ENCODE measurements around the gene INHBE. TPM values are rescaled to one million over a fixed set of nuclear protein-coding genes. Genes with fewer than 3 reads are reported as not detected.

Gene INHBE
- total and polyA plus RNA-seq, 4 donors, result 17.6 to 181 (median 110) TPM

- H3K27ac ChIP-seq (ENCODE audit: low read depth in 1 of 2, low read length in 2 of 2), result no peak overlapping the region
- no peak overlapping the region for H3K9ac ChIP-seq (ENCODE audit: low read depth in 1 of 2, low read length in 2 of 2)
- no peak for TF ChIP-seq EGR1 (IDR thresholded peaks at IDR 0.05; ENCODE audit: low read depth in 2 of 2)
- TF ChIP-seq FOXA2 (IDR thresholded peaks at IDR 0.05), result no peak
- no peak for TF ChIP-seq RAD21 (IDR thresholded peaks at IDR 0.05)
- no peak for TF ChIP-seq CTCF (IDR thresholded peaks at IDR 0.05; ENCODE audit: low read depth, low read length, missing input control)
- TF ChIP-seq NR2F2 (IDR thresholded peaks at IDR 0.05), result no peak
- no peak for TF ChIP-seq GABPA (IDR thresholded peaks at IDR 0.05 in 1 of 2, conservative IDR thresholded peaks at IDR 0.05 in 1 of 2)
- TF ChIP-seq HNF4A (conservative IDR thresholded peaks at IDR 0.05), result no peak
- TF ChIP-seq YY1 (IDR thresholded peaks at IDR 0.05), result no peak
- TF ChIP-seq REST (IDR thresholded peaks at IDR 0.05), result no peak
- TF ChIP-seq HNF4G (IDR thresholded peaks at IDR 0.05), result no peak
- TF ChIP-seq ZBTB33 (IDR thresholded peaks at IDR 0.05), result no peak
- no peak for TF ChIP-seq RXRA (IDR thresholded peaks at IDR 0.05)
- no peak for TF ChIP-seq ATF3 (IDR thresholded peaks at IDR 0.05)
- no peak for TF ChIP-seq TAF1 (conservative IDR thresholded peaks at IDR 0.05)
- no peak for TF ChIP-seq JUND (IDR thresholded peaks at IDR 0.05)
- TF ChIP-seq SP1 (IDR thresholded peaks at IDR 0.05), result no peak
- TF ChIP-seq MAX (IDR thresholded peaks at IDR 0.05), result no peak
- no peak for TF ChIP-seq FOXA1 (IDR thresholded peaks at IDR 0.05)
- DNase-seq (ENCODE audit: low spot score), result no peak
- H3K27me3 ChIP-seq (ENCODE audit: control insufficient read depth in 4 of 4, insufficient read depth in 4 of 4, low read length in 3 of 4), result no peaks in the 10 kb centered on the region
- H3K4me3 ChIP-seq (ENCODE audit: low read depth in 1 of 3, low read length in 3 of 3), result no peak overlapping the region
- peaks cover 2 to 17% (median 11%) of the 10 kb centered on the region in 4 donors for H3K4me1 ChIP-seq (ENCODE audit: control insufficient read depth in 4 of 4, insufficient read depth in 4 of 4, low read length in 3 of 4)
- peaks cover 3 to 14% (median 7%) of the 10 kb centered on the region in 4 donors for H3K36me3 ChIP-seq (ENCODE audit: control insufficient read depth in 4 of 4, insufficient read depth in 3 of 4, low read depth in 1 of 4, low read length in 3 of 4)
- no peaks in the 10 kb centered on the region for H3K9me3 ChIP-seq (ENCODE audit: control insufficient read depth in 4 of 4, low read length in 3 of 4)
Measured at GRCh38 chr12:57485695-57486094, 30.6 kb downstream of the INHBE start.
